Endothelial cell of umbilical vein (primary cell): ENCODE data around the gene DNAI2. TPM values are rescaled to one million over a fixed set of nuclear protein-coding genes. Genes with fewer than 3 reads are reported as not detected.

Source experiments
- BruUV-seq: library from RNA; stranded (reverse); fragments of 400-500 nt; replicated peaks from 2 replicates; lab custom pipeline; 2021; lab: Mats Ljungman, UMichigan
- CTCF ChIA-PET: fragments of 300-600, 350-600 bp; sonication (Branson Sonifier 250); formaldehyde crosslinking; loops from one replicate; lab custom pipeline; 2021; ENCODE audit warnings: antibody characterized with exemption, inconsistent platforms; lab: Charles Lee
- POLR2A ChIA-PET: fragments of 300-600, 350-600 bp; sonication (Branson Sonifier 250); formaldehyde crosslinking; loops from one replicate; lab custom pipeline; 2021; ENCODE audit warnings: antibody characterized with exemption, inconsistent platforms; lab: Charles Lee
- DNase-seq: peaks from one replicate; pipeline ENCODE4 v3.0.0-alpha.2; 2011; ENCODE audit warnings: low read depth, low spot score
- FAIRE-seq: peaks from 2 replicates; lab custom pipeline; 2011; peaks lifted over from hg19 to GRCh38; lab: Jason Lieb, UNC
- H2AFZ ChIP-seq: 2 replicates; pipeline ENCODE4 v1.6.0; 2012; ENCODE audit warnings: low read depth, low read length, control low read depth, inconsistent platforms
- H3K27ac ChIP-seq: 2 replicates; pipeline ENCODE4 v1.5.1; 2011; ENCODE audit warnings: low read depth, mild to moderate bottlenecking, control low read depth, low read length, moderate library complexity; ENCODE audit not compliant: insufficient read depth
- H3K27me3 ChIP-seq, 2 experiments: 2 replicates each; pipeline versions ENCODE4 v1.6.0 to v1.6.1; 2011; ENCODE audit warnings: low read length in 2 of 2, mixed read lengths in 1 of 2; ENCODE audit not compliant: control insufficient read depth in 2 of 2, insufficient read depth in 2 of 2
- H3K36me3 ChIP-seq, 2 experiments: 2 replicates in 1 of 2; 3 replicates in 1 of 2; pipeline ENCODE4 v1.5.1; 2011; ENCODE audit warnings: low read length in 2 of 2, mild to moderate bottlenecking in 1 of 2, moderate library complexity in 1 of 2; ENCODE audit not compliant: control insufficient read depth in 2 of 2, insufficient read depth in 2 of 2; ENCODE audit errors: extremely low read depth in 1 of 2
- H3K4me1 ChIP-seq: 3 replicates; pipeline ENCODE4 v1.5.1; 2011; ENCODE audit warnings: mild to moderate bottlenecking, low read length; ENCODE audit not compliant: control insufficient read depth, insufficient read depth; ENCODE audit errors: extremely low read depth
- H3K4me2 ChIP-seq: 2 replicates; pipeline ENCODE4 v1.6.1; 2011; ENCODE audit warnings: low read length, control low read depth, mixed read lengths; ENCODE audit not compliant: insufficient read depth
- H3K4me3 ChIP-seq, 3 experiments: fragments of 200-600 bp in 1 of 3; sonication (generic), shearing (Covaris generic) in 1 of 3; replicated peaks in 1 of 3; 2 replicates each; pipeline ENCODE4 v1.5.1; 2011 to 2016; ENCODE audit warnings: control low read depth in 3 of 3, low read length in 3 of 3, mild to moderate bottlenecking in 2 of 3, inconsistent platforms in 1 of 3, low read depth in 1 of 3, moderate library complexity in 1 of 3; ENCODE audit not compliant: insufficient read depth in 1 of 3
- H3K79me2 ChIP-seq: 2 replicates; pipeline ENCODE4 v1.6.0; 2012; ENCODE audit warnings: low read length, inconsistent platforms; ENCODE audit not compliant: control insufficient read depth, insufficient read depth
- H3K9ac ChIP-seq: replicated peaks from 2 replicates; pipeline ENCODE3; 2011; ENCODE audit warnings: low read length, control low read depth; ENCODE audit not compliant: insufficient read depth; ENCODE audit errors: extremely low read depth
- H3K9me1 ChIP-seq: replicated peaks from 3 replicates; pipeline ENCODE4 v1.6.0; 2011; ENCODE audit warnings: mild to moderate bottlenecking, low read length; ENCODE audit not compliant: control insufficient read depth, insufficient read depth; ENCODE audit errors: extremely low read depth
- H3K9me3 ChIP-seq: replicated peaks from 2 replicates; pipeline ENCODE4 v1.5.1; 2012; ENCODE audit warnings: low read length, inconsistent platforms; ENCODE audit not compliant: control insufficient read depth, insufficient read depth
- H4K20me1 ChIP-seq: replicated peaks from 2 replicates; pipeline ENCODE3; 2011; ENCODE audit warnings: mild to moderate bottlenecking, low read length; ENCODE audit not compliant: control insufficient read depth, insufficient read depth; ENCODE audit errors: extremely low read depth
- CTCF ChIP-seq, 2 donors: IDR thresholded peaks; 1 replicate in 1 of 2; 2 replicates in 1 of 2; pipeline ENCODE4 v1.5.1; 2011; ENCODE audit warnings: low read length in 2 of 2, mild to moderate bottlenecking in 2 of 2, moderate library complexity in 2 of 2, control low read depth in 1 of 2, inconsistent platforms in 1 of 2, low read depth in 1 of 2; ENCODE audit not compliant: insufficient read depth in 1 of 2; ENCODE audit errors: extremely low read depth in 1 of 2
- EZH2 ChIP-seq: IDR thresholded peaks from 2 replicates; pipeline ENCODE4 v1.6.1; 2012; ENCODE audit warnings: borderline replicate concordance, low read depth, mild to moderate bottlenecking, moderate library complexity, low read length, inconsistent platforms; ENCODE audit not compliant: severe bottlenecking
- FOS ChIP-seq: IDR thresholded peaks from 2 replicates; pipeline ENCODE4 v1.6.1; 2011; ENCODE audit warnings: mild to moderate bottlenecking, low read length, moderate library complexity, borderline replicate concordance; ENCODE audit not compliant: insufficient read depth
- GATA2 ChIP-seq: IDR thresholded peaks from 2 replicates; pipeline ENCODE4 v1.7.0; 2011; ENCODE audit warnings: low read depth, mild to moderate bottlenecking, moderate library complexity, mixed read lengths, low read length; ENCODE audit not compliant: insufficient read length, insufficient read depth
- JUN ChIP-seq: IDR thresholded peaks from 2 replicates; pipeline ENCODE4 v1.6.1; 2011; ENCODE audit warnings: borderline replicate concordance, low read depth; ENCODE audit not compliant: insufficient read length, insufficient read depth
- MAX ChIP-seq: IDR thresholded peaks from 2 replicates; pipeline ENCODE4 v1.6.1; 2011; ENCODE audit not compliant: insufficient read depth, insufficient read length
- MYC ChIP-seq: IDR thresholded peaks from one replicate; pipeline ENCODE4 v1.6.1; 2011; ENCODE audit warnings: mild to moderate bottlenecking, low read depth, low read length
- POLR2A ChIP-seq: IDR thresholded peaks from 2 replicates; pipeline ENCODE4 v1.6.1; 2012; ENCODE audit warnings: low read depth, mild to moderate bottlenecking, control low read depth, low read length
- POLR2AphosphoS5 ChIP-seq: IDR thresholded peaks from 2 replicates; pipeline ENCODE4 v1.6.1; 2012; ENCODE audit warnings: low read depth, mild to moderate bottlenecking, control low read depth, low read length, moderate library complexity; ENCODE audit not compliant: insufficient read depth
- dilution Hi-C: fragments of 300-500 bp; cut with MboI; formaldehyde crosslinking; loops from one replicate; pipeline ENCODE4 v1.15.0; 2019; ENCODE audit warnings: low sequenced_read_pairs; ENCODE audit not compliant: extremely low pct_ligation_motif_present
- intact Hi-C: fragments of 100-400 bp; cut with micrococcal nuclease; formaldehyde crosslinking; loops from one replicate; pipeline ENCODE4 v1.10.0; 2022
- polyA plus RNA-seq, 4 experiments: library from polyadenylated mRNA; depleted of rRNA in 3 of 4; stranded (reverse) in 3 of 4; unstranded in 1 of 4; fragments of >200 nt; gene quantifications; 2 replicates each; pipeline versions ENCODE4 v1.2.1 to v1.2.3, GENCODE V29; 2011 to 2012; ENCODE audit warnings: missing spikeins in 1 of 4
- total RNA-seq: library from RNA; stranded (reverse); gene quantifications from 2 replicates; pipeline ENCODE4 v1.2.3, GENCODE V29; 2021

Gene DNAI2
- total and polyA plus RNA-seq, 2 donors (not counting 3 experiments of a cell fraction or from before 2014, with no cell fraction given) = not detected

- H3K27me3 ChIP-seq = no peaks in the 10 kb centered on the region
- H3K4me1 ChIP-seq = no peaks in the 10 kb centered on the region
- no peaks in the 10 kb centered on the region for H4K20me1 ChIP-seq
- DNase-seq = no peak
- POLR2A ChIA-PET = no interaction called here
- CTCF ChIA-PET = no interaction called here
- dilution Hi-C loops (no loop called here), intact Hi-C loops (no loop called here)
- H2AFZ ChIP-seq = no peak overlapping the region
- H3K27ac ChIP-seq = no peak overlapping the region
- no peak overlapping the region for H3K4me3 ChIP-seq
- TF ChIP-seq MAX (no peak), JUN (no peak), FOS (no peak), EZH2 (no peak), POLR2AphosphoS5 (no peak), CTCF (IDR thresholded peaks at IDR 0.05; ENCODE audit: extremely low read depth in 1 of 2, insufficient read depth in 1 of 2, low read depth in 1 of 2, low read length in 2 of 2) (no peak), POLR2A (no peak), GATA2 (no peak), MYC (no peak)
- H3K9me3 ChIP-seq = no peaks in the 10 kb centered on the region
- FAIRE-seq = no peak
- BruUV-seq = no TSS peak
- H3K36me3 ChIP-seq = no peaks in the 10 kb centered on the region
- no peak overlapping the region for H3K4me2 ChIP-seq
- no peaks in the 10 kb centered on the region for H3K79me2 ChIP-seq
- no peaks in the 10 kb centered on the region for H3K9me1 ChIP-seq
- H3K9ac ChIP-seq = no peak overlapping the region
These were observed 21.8 kb upstream of the DNAI2 start for GRCh38 chr17:74252211-74252610.
